Activated naive CD4-positive, alpha-beta T cell treated with anti-CD3 and anti-CD28 coated beads for 36 hours (primary cell): ENCODE measurements around the gene SGO2. TPM values are rescaled to one million over a fixed set of nuclear protein-coding genes. Genes with fewer than 3 reads are reported as not detected.
"Not testable (repeated sequence)": the region's sequence is repeated elsewhere in the genome, so short reads cannot be mapped to it uniquely, and the experiment has no call there.

Experiments used
- CTCF ChIA-PET: fragments of 350-600 bp; sonication (Branson Sonifier 250); formaldehyde crosslinking; loops from one replicate; lab custom pipeline; 2021; ENCODE audit warnings: antibody characterized with exemption; lab: Charles Lee
- DNase-seq: peaks from one replicate; pipeline ENCODE4 v3.0.0-alpha.2; 2020
- H3K27ac Mint-ChIP-seq: one replicate; pipeline ENCODE4 v1.8.0; 2021; ENCODE audit warnings: mild to moderate bottlenecking, mixed read lengths
- H3K27me3 Mint-ChIP-seq: one replicate; pipeline ENCODE4 v1.8.0; 2021; ENCODE audit warnings: low read depth, mixed read lengths
- H3K36me3 Mint-ChIP-seq: one replicate; pipeline ENCODE4 v1.8.0; 2021; ENCODE audit warnings: low read depth, mixed read lengths
- H3K4me1 Mint-ChIP-seq: one replicate; pipeline ENCODE4 v1.8.0; 2021; ENCODE audit warnings: low read depth, mixed read lengths
- H3K4me3 Mint-ChIP-seq: one replicate; pipeline ENCODE4 v1.8.0; 2021; ENCODE audit warnings: mild to moderate bottlenecking, moderate library complexity, mixed read lengths
- H3K9me3 Mint-ChIP-seq: one replicate; pipeline ENCODE4 v1.8.0; 2021; ENCODE audit warnings: mixed read lengths
- intact Hi-C: fragments of 100-400 bp; cut with micrococcal nuclease; formaldehyde crosslinking; loops from one replicate; pipeline ENCODE4 v1.15.1; 2023
- total RNA-seq, 2 experiments: library from RNA; stranded (reverse); gene quantifications; one replicate each; pipeline ENCODE4 v1.2.3, GENCODE V29; 2021

SGO2 gene
- total RNA-seq, 2 experiments from 2014 or later, result 39.7 to 40.0 TPM

DNA sequence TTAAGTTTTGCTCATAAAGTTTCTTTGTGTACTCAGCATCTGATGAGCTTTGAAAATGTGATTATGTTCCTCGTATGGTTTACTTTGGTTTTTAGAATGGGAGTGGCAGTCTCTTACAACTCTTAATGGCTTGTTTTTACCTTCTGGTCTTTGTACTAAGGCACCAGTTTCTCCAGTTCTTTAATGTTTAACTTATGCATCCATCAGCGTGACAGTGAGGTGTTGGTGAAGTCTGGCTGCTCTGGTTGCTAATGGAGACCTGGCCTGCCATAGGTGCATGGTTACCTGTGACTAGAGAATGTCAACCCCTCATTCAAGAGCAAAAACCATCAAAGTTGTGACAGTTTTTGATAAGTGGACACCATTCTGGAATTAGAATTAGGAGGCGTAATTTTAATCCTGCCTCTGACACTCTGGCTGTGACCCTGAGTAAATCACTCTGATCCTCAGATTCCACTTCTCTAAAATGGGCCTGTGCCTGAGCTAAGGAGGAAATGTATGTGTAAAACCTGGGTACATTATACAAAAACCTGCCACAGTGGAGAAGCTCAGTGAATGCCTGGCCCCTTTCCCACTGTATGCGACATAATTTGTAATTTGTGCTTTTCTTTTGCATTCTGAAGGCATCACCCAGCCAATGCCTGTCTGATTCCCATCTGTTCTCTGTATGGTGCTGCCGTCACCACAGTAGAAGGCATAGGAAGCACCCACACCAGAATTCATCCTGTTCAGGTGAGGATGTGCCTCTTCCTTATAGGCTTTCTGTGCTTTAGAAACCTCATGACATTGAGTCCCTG is 71.0 kb downstream of the SGO2 start:
- DNase-seq, result no peak
- Mint-ChIP-seq H3K27me3 (peaks cover 2% of the 10 kb centered on the region), H3K27ac (no peak overlapping the region), H3K36me3 (no peaks in the 10 kb centered on the region), H3K4me1 (no peaks in the 10 kb centered on the region), H3K9me3 (no peaks in the 10 kb centered on the region), H3K4me3 (no peak overlapping the region)
- intact Hi-C loops, result no loop called here
- CTCF ChIA-PET, result no interaction called here

DNA sequence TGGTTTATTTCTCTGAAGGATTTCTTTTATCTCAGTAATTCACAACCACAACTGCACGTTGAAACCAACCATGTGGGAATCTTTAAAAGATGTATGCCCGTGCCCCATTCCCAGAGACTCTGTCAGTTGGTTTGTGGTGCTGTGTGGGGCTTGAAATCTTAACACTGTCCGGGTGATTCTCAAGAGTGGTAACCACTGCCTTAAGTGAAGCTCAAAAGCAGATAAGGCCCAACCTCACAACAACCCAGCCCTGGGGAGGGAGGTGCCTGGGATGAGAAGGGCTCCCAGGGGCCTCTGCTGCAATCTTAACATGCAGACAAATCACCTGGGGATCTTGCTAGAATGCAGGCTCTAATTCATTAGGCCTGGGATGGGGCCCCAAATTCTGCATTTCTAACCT is 73.2 kb downstream of the SGO2 start:
- DNase-seq, result no peak
- CTCF ChIA-PET, result interaction anchor here (0.6 kb wide), 1 partner anchor 16 kb away, joined by 4 read pairs; no protein-coding TSS in a partner anchor
- Mint-ChIP-seq H3K9me3 (no peaks in the 10 kb centered on the region), H3K36me3 (no peaks in the 10 kb centered on the region), H3K4me3 (no peak overlapping the region), H3K27me3 (peaks cover 2% of the 10 kb centered on the region), H3K4me1 (no peaks in the 10 kb centered on the region), H3K27ac (no peak overlapping the region)
- intact Hi-C loops, result no loop called here

DNA sequence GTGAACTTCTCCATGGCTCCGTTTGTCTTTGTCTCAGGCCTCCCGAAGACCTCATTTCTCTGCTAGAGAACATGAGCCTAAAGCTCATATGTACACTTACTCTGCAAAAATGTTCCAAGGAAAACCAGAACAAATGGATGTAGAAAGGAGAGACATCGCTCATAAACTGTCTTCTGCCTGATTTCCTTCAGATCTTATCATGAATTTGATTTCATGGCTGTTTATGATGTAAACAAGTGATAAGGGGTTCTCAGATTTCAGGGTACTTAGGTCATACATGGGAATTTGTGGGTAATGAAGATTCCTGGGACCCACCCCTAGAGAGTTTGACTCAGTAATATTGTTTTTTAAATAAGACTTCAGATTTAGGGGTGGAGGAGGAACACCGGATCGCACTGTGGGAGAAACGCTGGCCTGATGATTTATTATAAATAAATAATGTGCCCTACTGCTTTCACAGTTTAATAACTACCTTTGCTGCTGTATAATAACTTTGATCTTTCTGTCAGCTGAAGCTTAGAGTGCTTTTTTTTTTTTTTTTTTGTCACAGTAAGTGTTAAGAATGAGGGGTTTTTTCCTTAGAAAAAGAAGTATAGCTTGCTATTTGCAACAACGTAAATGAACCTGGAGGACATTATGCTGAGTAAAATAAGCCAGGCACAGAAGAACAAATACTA is 74.7 kb downstream of the SGO2 start:
- DNase-seq, result no peak
- intact Hi-C loops, result no loop called here
- no peaks in the 10 kb centered on the region for H3K36me3 Mint-ChIP-seq
- H3K9me3 Mint-ChIP-seq, result no peaks in the 10 kb centered on the region
- no peak overlapping the region for H3K4me3 Mint-ChIP-seq
- H3K27me3 Mint-ChIP-seq, result peaks cover 2% of the 10 kb centered on the region
- no peak overlapping the region for H3K27ac Mint-ChIP-seq
- CTCF ChIA-PET, result interaction anchor here (1.1 kb wide), 1 partner anchor 70 kb away, joined by 3 read pairs; no protein-coding TSS in a partner anchor
- H3K4me1 Mint-ChIP-seq, result no peaks in the 10 kb centered on the region

DNA sequence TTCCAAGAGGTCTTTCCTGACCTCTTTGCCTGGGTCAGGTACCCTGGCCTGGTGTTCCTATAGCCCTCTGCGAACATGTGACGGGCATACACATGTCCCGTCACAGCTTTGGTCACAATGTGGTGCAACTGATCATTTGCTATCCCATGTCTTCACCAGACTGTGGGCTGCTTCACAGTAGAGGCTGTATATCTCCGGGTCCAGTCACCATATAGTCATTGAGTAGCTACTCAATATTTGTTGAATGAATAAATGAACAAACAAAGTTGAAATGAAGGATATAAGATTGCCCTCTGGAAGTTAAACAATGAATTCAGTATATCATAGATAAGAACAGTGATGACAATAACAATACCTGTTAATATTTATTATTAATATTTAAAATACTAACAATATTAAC is 76.6 kb downstream of the SGO2 start:
- Mint-ChIP-seq H3K36me3 (peaks cover 2% of the 10 kb centered on the region), H3K27me3 (peaks cover 6% of the 10 kb centered on the region), H3K27ac (no peak overlapping the region), H3K4me1 (no peaks in the 10 kb centered on the region), H3K9me3 (peaks cover 5% of the 10 kb centered on the region), H3K4me3 (no peak overlapping the region)
- CTCF ChIA-PET, result interaction anchor here (1.1 kb wide), 2 partner anchors 15 to 26 kb away, joined by 3 to 4 read pairs; no protein-coding TSS in a partner anchor
- intact Hi-C loops, result no loop called here
- no peak for DNase-seq

DNA sequence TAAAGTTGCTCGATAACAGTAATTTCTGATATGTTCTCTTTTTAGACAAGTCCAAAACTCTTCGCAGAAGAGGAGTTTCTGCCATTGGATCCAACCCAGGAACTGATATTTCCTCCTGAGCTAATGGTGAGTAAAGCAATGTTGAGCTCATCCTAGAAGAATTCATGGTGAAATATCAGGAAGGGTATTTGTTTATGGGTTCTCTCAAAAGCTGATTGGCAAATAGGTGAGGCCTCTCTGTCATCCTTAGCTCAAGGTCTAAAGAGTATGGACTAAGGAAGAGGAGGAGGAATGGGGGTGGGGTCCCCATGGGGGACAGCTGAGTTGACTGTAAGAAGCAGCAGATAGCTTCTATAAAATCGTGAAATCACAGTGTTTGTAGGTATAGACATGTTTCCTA is 78.0 kb downstream of the SGO2 start:
- Mint-ChIP-seq H3K27ac (no peak overlapping the region), H3K27me3 (peaks cover 8% of the 10 kb centered on the region), H3K36me3 (peaks cover 2% of the 10 kb centered on the region), H3K4me3 (no peak overlapping the region), H3K9me3 (peaks cover 8% of the 10 kb centered on the region), H3K4me1 (no peaks in the 10 kb centered on the region)
- intact Hi-C loops, result no loop called here
- CTCF ChIA-PET, result interaction anchor here (1.1 kb wide), 1 partner anchor 11 kb away, joined by 4 read pairs; no protein-coding TSS in a partner anchor
- DNase-seq, result no peak

DNA sequence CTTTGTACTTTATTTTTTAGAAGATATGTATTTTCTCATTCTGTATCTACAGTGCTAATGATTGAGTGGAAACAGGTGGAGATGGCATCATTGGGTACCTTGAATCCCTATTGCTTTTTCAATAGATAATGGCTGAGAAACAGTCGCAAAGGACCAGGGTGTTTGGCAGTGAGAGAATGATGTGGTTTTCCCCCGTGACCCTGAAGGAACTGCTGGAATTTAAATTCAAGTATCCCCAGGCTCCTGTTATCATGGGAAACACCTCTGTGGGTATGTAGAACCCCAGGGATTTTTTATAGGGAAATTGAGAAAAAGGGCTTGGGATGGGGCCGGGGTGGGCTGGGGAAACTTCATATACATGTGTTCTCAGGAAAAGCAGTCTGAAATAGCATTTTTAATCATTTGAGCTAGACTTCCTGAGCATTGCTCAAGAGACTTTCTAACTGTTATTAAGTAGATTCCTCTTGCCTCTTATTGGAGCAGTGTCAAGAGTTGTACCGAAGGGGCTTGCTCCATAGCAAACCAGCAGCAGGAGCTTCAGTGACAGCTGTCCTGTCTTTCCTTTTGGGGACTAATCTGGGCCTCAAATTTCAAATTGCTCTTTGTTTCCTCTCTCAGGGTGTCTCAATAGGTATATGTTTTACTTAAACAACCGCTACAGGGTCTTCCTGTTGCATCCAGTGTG is 78.7 kb downstream of the SGO2 start:
- peaks cover 10% of the 10 kb centered on the region for H3K27me3 Mint-ChIP-seq
- CTCF ChIA-PET, result interaction anchor here (1.1 kb wide), 1 partner anchor 10 kb away, joined by 4 read pairs; no protein-coding TSS in a partner anchor
- intact Hi-C loops, result no loop called here
- no peak for DNase-seq
- peaks cover 8% of the 10 kb centered on the region for H3K9me3 Mint-ChIP-seq
- no peak overlapping the region for H3K4me3 Mint-ChIP-seq
- peaks cover 2% of the 10 kb centered on the region for H3K36me3 Mint-ChIP-seq
- H3K27ac Mint-ChIP-seq, result no peak overlapping the region
- H3K4me1 Mint-ChIP-seq, result no peaks in the 10 kb centered on the region

DNA sequence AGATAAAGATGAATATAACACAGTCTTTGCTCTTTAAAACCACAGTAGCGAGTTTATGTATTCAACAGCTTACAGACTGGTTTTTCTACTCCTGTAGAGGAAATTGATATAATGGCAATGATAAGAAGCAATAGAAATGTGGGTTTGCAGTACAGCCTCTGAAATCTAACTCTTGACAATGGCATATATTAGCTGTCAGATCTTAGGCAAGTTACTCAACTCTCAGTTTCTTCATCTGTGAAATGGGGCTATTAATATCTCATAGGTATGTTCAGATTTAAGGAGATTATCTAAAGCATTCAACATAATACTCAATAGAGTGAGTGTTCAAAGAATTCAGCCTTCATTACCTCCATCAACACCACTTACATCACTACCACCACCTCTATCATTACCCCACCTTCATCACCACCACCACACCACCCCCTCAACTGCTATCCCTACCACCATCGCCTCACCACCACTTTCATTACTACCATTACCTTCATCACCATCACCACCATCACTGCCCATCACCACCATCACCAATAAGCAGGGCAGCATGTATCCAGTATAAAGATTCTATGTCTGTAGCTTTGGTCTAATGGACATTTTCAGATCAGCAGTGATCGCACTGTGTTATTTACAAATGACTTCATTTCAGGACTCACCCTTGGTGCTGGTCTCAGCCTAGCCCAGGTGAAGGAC is 82.5 kb downstream of the SGO2 start:
- CTCF ChIA-PET, result interaction anchor here (0.7 kb wide), 1 partner anchor 243 kb away, joined by 3 read pairs; no protein-coding TSS in a partner anchor
- DNase-seq, result no peak
- Mint-ChIP-seq H3K27ac (no peak overlapping the region), H3K36me3 (peaks cover 2% of the 10 kb centered on the region), H3K4me1 (peaks cover 2% of the 10 kb centered on the region), H3K27me3 (peaks cover 15% of the 10 kb centered on the region), H3K9me3 (peaks cover 8% of the 10 kb centered on the region), H3K4me3 (no peak overlapping the region)
- intact Hi-C loops, result no loop called here

DNA sequence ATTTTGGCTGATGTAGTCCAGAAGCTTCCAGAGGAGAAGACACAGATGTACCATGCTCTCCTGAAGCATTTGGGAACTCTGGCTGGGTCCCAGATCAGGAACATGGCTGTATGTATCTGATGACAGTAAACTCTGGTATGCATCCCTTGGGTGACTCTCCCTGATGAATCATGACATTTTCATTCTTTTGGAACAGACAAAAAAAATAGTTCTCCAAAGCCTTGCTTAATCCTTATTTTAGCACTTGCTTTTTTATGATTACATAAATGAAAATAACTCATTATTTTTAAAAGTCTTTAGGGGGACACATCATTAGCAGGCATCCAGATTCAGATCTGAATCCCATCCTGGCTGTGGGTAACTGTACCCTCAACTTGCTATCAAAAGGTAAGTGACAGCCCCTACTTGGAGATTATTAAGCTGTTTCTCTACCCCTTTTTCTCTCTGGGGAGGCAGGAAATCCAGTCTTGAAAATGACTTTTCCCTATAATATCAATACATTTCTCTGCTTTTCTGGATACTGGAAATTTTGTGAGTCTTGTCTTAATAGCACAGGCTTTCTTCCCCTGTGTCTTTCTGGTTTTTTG is 83.1 kb downstream of the SGO2 start:
- Mint-ChIP-seq H3K27me3 (peaks cover 15% of the 10 kb centered on the region), H3K27ac (no peak overlapping the region), H3K4me3 (no peak overlapping the region), H3K9me3 (peaks cover 8% of the 10 kb centered on the region), H3K4me1 (peaks cover 2% of the 10 kb centered on the region), H3K36me3 (peaks cover 2% of the 10 kb centered on the region)
- intact Hi-C loops, result no loop called here
- CTCF ChIA-PET, result interaction anchor here (0.7 kb wide), 1 partner anchor 244 kb away, joined by 3 read pairs; no protein-coding TSS in a partner anchor
- DNase-seq, result no peak

DNA sequence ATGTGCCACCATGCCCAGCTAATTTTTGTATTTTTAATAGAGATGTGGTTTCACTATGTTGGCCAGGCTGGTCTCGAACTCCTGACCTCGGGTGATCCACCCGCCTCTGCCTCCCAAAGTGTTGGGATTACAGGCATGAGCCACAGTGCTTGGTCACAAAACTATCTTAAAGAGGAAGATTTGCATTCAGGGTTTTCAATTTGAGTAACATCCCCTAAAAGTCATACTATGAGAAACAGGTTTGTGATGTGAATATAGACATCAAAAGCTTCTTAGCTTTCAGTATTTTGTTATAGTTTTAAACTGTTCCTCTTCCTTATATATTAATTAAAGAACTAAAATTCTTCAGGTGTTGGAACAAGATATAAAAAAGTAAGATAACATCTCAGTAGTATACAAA is 84.2 kb downstream of the SGO2 start:
- H3K36me3 Mint-ChIP-seq, CTCF ChIA-PET, H3K4me3 Mint-ChIP-seq, H3K4me1 Mint-ChIP-seq, H3K9me3 Mint-ChIP-seq, H3K27ac Mint-ChIP-seq: not testable (repeated sequence)
- peak; percentile 40 for DNase-seq
- intact Hi-C loops, result loop anchor here (1.0 kb wide), 2 partner anchors 32 to 93 kb away; no protein-coding TSS in a partner anchor
- H3K27me3 Mint-ChIP-seq, result peaks cover 15% of the 10 kb centered on the region

DNA sequence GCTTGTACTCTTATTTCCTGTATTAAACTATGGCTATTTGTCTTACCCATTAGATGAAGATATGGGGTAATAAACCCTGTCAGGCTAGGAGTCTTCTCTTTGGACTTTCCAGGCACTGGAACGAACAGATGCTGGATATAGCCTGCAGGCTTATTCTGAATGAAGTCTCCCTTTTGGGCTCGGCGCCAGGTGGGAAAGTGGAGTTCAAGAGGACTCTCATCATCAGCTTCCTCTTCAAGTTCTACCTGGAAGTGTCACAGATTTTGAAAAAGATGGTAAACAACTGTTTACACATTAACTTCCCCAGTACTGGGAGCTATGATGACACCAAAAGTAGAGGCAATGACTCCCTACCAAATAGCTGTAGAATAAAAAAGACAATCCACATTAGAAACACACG is 87.7 kb downstream of the SGO2 start:
- Mint-ChIP-seq H3K27me3 (peaks cover 7% of the 10 kb centered on the region), H3K4me1 (peaks cover 11% of the 10 kb centered on the region), H3K9me3 (no peaks in the 10 kb centered on the region), H3K4me3 (no peak overlapping the region), H3K27ac (no peak overlapping the region), H3K36me3 (no peaks in the 10 kb centered on the region)
- CTCF ChIA-PET, result interaction anchor here (0.8 to 1.1 kb wide), 2 partner anchors 27 to 106 kb away, joined by 3 read pairs; no protein-coding TSS in a partner anchor
- DNase-seq, result no peak
- intact Hi-C loops, result no loop called here

DNA sequence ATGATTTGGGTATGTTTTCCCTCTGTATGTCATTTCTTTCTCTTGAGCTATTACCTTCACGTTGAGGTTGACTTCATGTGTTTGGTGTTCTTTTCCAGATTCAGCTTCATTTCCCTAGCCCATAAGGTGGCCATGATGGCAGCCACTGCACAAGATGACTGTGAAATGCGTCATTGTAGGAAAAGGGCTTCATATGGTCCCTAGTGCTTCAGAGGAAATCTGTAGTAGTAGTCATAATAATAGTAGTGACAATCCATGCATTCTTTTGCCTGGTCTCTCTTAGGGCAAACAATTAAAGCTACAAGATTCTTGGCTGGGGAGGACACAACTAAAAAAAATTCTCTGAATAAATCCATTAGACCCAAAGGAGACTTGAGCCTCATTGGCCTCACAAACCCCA is 88.2 kb downstream of the SGO2 start:
- H3K9me3 Mint-ChIP-seq, result no peaks in the 10 kb centered on the region

More for the DNA sequence above, 88.2 kb downstream of the SGO2 start:
- no peaks in the 10 kb centered on the region for H3K36me3 Mint-ChIP-seq
- peaks cover 7% of the 10 kb centered on the region for H3K27me3 Mint-ChIP-seq
- H3K27ac Mint-ChIP-seq, result no peak overlapping the region
- intact Hi-C loops, result no loop called here
- H3K4me3 Mint-ChIP-seq, result no peak overlapping the region
- H3K4me1 Mint-ChIP-seq, result peaks cover 12% of the 10 kb centered on the region
- CTCF ChIA-PET, result interaction anchor here (0.8 to 1.2 kb wide), 4 partner anchors 10 to 106 kb away, joined by 3 to 5 read pairs (median 4); no protein-coding TSS in a partner anchor
- DNase-seq, result no peak
